ENCODE data around the gene MRPL45. TPM values are rescaled to one million over a fixed set of nuclear protein-coding genes. Genes with fewer than 3 reads are reported as not detected.

Gene MRPL45
- total RNA-seq, 1 experiment from 2014 or later = 60.3 TPM

GRCh38 chr17:38341035-38341721 lies 44.2 kb downstream of the MRPL45 start:
- no peaks in the 10 kb centered on the region; the same call in 1 of the 2 replicates for H3K27me3 Mint-ChIP-seq (ENCODE audit: low read depth)
- H3K27ac Mint-ChIP-seq = no peak overlapping the region
- CTCF ChIA-PET = interaction anchor here (0.5 to 10.5 kb wide), 11 partner anchors 10 to 264 kb away, joined by 3 to 221 read pairs (median 4); partner anchors contain the start of gene SOCS7
- no peak overlapping the region for H3K4me3 Mint-ChIP-seq
- POLR2A ChIA-PET = no interaction called here
- H3K36me3 Mint-ChIP-seq = no peaks in the 10 kb centered on the region
- TF ChIP-seq FOXK1 (CRISPR knock-in tag; IDR thresholded peaks at IDR 0.05) (peak; percentile 29; the same call in 1 of the 2 replicates), ZNF423 (CRISPR knock-in tag; IDR thresholded peaks at IDR 0.05) (peak; percentile 71; the same call in 1 of the 2 replicates), ATF1 (CRISPR knock-in tag; IDR thresholded peaks at IDR 0.05) (no peak), TEAD1 (CRISPR knock-in tag; IDR thresholded peaks at IDR 0.05) (no peak; the same call in 1 of the 2 replicates), ZNF219 (CRISPR knock-in tag; IDR thresholded peaks at IDR 0.05; ENCODE audit: borderline replicate concordance) (no peak)
- ATAC-seq (peak; percentile 85), DNase-seq (ENCODE audit: low spot score) (peak; percentile 40)
- H3K4me1 Mint-ChIP-seq = peaks cover 16% of the 10 kb centered on the region
- H3K9me3 Mint-ChIP-seq = no peaks in the 10 kb centered on the region

GRCh38 chr17:38342886-38343607 lies 46.1 kb downstream of the MRPL45 start:
- no peak for ATAC-seq
- Mint-ChIP-seq H3K4me1 (peaks cover 16% of the 10 kb centered on the region), H3K27me3 (ENCODE audit: low read depth) (no peaks in the 10 kb centered on the region), H3K27ac (no peak overlapping the region), H3K4me3 (no peak overlapping the region), H3K36me3 (no peaks in the 10 kb centered on the region), H3K9me3 (no peaks in the 10 kb centered on the region)
- TF ChIP-seq SP1 (CRISPR knock-in tag; conservative IDR thresholded peaks at IDR 0.05) (no peak), TCF7 (CRISPR knock-in tag; IDR thresholded peaks at IDR 0.05; ENCODE audit: low read depth) (no peak), FOXK1 (CRISPR knock-in tag; IDR thresholded peaks at IDR 0.05) (no peak), CREM (CRISPR knock-in tag; IDR thresholded peaks at IDR 0.05) (no peak), ZNF396 (CRISPR knock-in tag; IDR thresholded peaks at IDR 0.05; ENCODE audit: borderline replicate concordance) (no peak), CTCF (IDR thresholded peaks at IDR 0.05) (no peak), IRF2 (CRISPR knock-in tag; IDR thresholded peaks at IDR 0.05; ENCODE audit: borderline replicate concordance, low read depth) (no peak), ARID4B (CRISPR knock-in tag; IDR thresholded peaks at IDR 0.05; ENCODE audit: borderline replicate concordance) (no peak), HMGXB4 (CRISPR knock-in tag; IDR thresholded peaks at IDR 0.05) (no peak), ZNF281 (CRISPR knock-in tag; IDR thresholded peaks at IDR 0.05) (no peak), ATF3 (CRISPR knock-in tag; conservative IDR thresholded peaks at IDR 0.05) (no peak), ZNF317 (CRISPR knock-in tag; IDR thresholded peaks at IDR 0.05; ENCODE audit: borderline replicate concordance, low read depth) (no peak), ETV6 (CRISPR knock-in tag; IDR thresholded peaks at IDR 0.05) (no peak), NR1H2 (CRISPR knock-in tag; IDR thresholded peaks at IDR 0.05) (no peak)
- no peak for DNase-seq (ENCODE audit: low spot score)
- ChIA-PET CTCF (interaction anchor here (1.9 to 10.5 kb wide), 4 partner anchors 8 to 72 kb away, joined by 6 to 221 read pairs (median 16); partner anchors contain the start of gene SOCS7), POLR2A (no interaction called here)
